GM06990 (cell line): ENCODE data around the gene DCBLD1.

Source experiments
- DNase-seq: peaks from one replicate; pipeline ENCODE4 v3.0.0-alpha.2; 2011; ENCODE audit not compliant: insufficient read length; ENCODE audit errors: extremely low read depth
- H3K27me3 ChIP-seq: replicated peaks from 2 replicates; pipeline ENCODE4 v1.6.0; 2011; ENCODE audit warnings: low read length; ENCODE audit not compliant: control insufficient read depth, insufficient read depth
- H3K36me3 ChIP-seq: 2 replicates; pipeline ENCODE4 v1.5.1; 2011; ENCODE audit warnings: low read length; ENCODE audit not compliant: control insufficient read depth, insufficient read depth
- H3K4me3 ChIP-seq: replicated peaks from 2 replicates; pipeline ENCODE4 v1.5.1; 2011; ENCODE audit warnings: low read depth, mild to moderate bottlenecking, control low read depth, low read length
- CTCF ChIP-seq: IDR thresholded peaks from 2 replicates; pipeline ENCODE4 v1.5.1; 2011; ENCODE audit warnings: low read length, control low read depth, mild to moderate bottlenecking, inconsistent platforms; ENCODE audit not compliant: insufficient read depth, poor library complexity, severe bottlenecking

Gene DCBLD1

GRCh38 chr6:117568247-117568646 lies 85.8 kb downstream of the DCBLD1 start:
- H3K27me3 ChIP-seq, result no peaks in the 10 kb centered on the region
- H3K36me3 ChIP-seq, result peaks cover 2% of the 10 kb centered on the region
- no peak for DNase-seq
- no peak for TF ChIP-seq CTCF
- no peak overlapping the region for H3K4me3 ChIP-seq

GRCh38 chr6:117568831-117569410 lies 86.4 kb downstream of the DCBLD1 start:
- no peaks in the 10 kb centered on the region for H3K27me3 ChIP-seq
- H3K36me3 ChIP-seq, result peaks cover 3% of the 10 kb centered on the region
- no peak for TF ChIP-seq CTCF
- H3K4me3 ChIP-seq, result no peak overlapping the region
- DNase-seq, result no peak

GRCh38 chr6:117573006-117573680 lies 90.7 kb downstream of the DCBLD1 start:
- H3K36me3 ChIP-seq, result peaks cover 2% of the 10 kb centered on the region

GRCh38 chr6:117574198-117574597 lies 91.7 kb downstream of the DCBLD1 start:
- Histone ChIP-seq H3K36me3 (peaks cover 2% of the 10 kb centered on the region), H3K4me3 (no peak overlapping the region), H3K27me3 (no peaks in the 10 kb centered on the region)
- no peak for TF ChIP-seq CTCF
- DNase-seq, result no peak

More at GRCh38 chr6:117573006-117573680, 90.7 kb downstream of the DCBLD1 start:
- Histone ChIP-seq H3K27me3 (no peaks in the 10 kb centered on the region), H3K4me3 (no peak overlapping the region)
- TF ChIP-seq CTCF, result no peak
- no peak for DNase-seq

GRCh38 chr6:117585647-117586046 lies 103.2 kb downstream of the DCBLD1 start:
- TF ChIP-seq CTCF, result no peak
- DNase-seq, result no peak
- Histone ChIP-seq H3K27me3 (no peaks in the 10 kb centered on the region), H3K36me3 (no peaks in the 10 kb centered on the region; the same call in none of the 2 replicates), H3K4me3 (no peak overlapping the region)
